ENCODE data around the gene CROCC.
A peak's percentile ranks its signal among the peaks of the same experiment; 100 is the strongest.
"Not testable (repeated sequence)": the region's sequence is repeated elsewhere in the genome, so short reads cannot be mapped to it uniquely, and the experiment has no call there.

Gene CROCC

DNA sequence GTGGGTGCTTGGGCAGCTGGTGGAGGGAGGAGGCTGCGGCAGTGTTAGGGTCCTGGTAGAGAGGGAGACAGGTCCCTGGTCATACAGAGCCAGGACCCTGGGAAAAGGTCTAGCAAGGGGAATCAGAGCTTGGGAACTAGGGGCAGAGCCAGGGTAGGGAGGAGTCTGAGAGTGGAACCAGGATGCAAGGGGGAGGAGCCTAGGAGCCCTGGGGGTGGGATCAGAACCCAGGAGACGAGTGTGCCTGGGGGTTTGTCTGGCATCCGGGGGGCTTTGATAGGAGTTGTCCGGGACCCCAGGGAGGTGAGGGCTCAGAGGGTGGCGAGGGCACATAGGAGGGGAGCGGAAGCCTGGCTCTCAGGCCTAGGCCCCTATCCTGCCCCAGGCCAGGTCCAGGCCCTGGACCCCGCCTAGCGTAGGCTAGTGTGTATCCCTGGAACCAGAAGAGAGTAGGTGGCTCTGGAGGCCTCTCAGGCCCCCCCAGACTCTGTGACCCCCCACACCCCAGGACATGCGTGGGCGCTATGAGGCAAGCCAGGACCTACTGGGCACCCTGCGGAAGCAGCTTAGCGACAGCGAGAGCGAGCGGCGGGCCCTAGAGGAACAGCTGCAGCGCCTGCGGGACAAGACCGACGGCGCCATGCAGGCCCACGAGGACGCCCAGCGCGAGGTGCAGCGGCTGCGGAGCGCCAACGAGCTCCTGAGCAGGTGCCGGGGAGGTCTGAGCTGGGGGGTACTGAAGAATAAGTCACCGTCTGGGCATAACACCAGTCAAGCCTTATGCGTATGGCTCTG lies 17.9 kb downstream of the CROCC start:
- not testable (repeated sequence) for DNase-seq

DNA sequence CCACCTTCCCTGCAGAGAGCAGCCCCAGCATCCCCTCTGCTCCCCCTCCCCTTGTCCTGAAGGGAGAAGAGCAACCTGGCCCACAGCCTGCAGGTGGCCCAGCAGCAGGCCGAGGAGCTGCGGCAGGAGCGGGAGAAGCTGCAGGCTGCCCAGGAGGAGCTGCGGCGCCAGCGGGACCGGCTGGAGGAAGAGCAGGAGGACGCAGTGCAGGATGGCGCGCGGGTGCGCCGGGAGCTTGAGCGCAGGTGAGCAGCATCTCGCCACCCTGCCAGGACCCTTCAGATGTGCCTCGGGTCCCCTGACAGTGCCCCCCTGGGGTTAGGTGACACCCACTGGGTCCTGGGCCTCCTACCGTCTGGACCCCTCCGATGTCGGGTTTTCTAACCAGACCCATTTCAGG lies 22.3 kb downstream of the CROCC start:
- DNase-seq = no peak

- not testable (repeated sequence) for DNase-seq
Observed at GRCh38 chr1:16945512-16945911, 23.8 kb downstream of the CROCC start.

- DNase-seq = not testable (repeated sequence)
Observed at GRCh38 chr1:16946185-16946584, 24.5 kb downstream of the CROCC start.

- no peak for DNase-seq
Observed at GRCh38 chr1:16946646-16947045, 24.9 kb downstream of the CROCC start.

- peak; percentile 82 for DNase-seq
Observed at GRCh38 chr1:16948282-16948891, 26.7 kb downstream of the CROCC start.

- not testable (repeated sequence) for DNase-seq
Observed at GRCh38 chr1:16949026-16949425, 27.3 kb downstream of the CROCC start.

GRCh38 chr1:16952376-16952775 lies 30.6 kb downstream of the CROCC start:
- not testable (repeated sequence) for DNase-seq

GRCh38 chr1:16954579-16954978 lies 32.8 kb downstream of the CROCC start:
- no peak for DNase-seq

DNA sequence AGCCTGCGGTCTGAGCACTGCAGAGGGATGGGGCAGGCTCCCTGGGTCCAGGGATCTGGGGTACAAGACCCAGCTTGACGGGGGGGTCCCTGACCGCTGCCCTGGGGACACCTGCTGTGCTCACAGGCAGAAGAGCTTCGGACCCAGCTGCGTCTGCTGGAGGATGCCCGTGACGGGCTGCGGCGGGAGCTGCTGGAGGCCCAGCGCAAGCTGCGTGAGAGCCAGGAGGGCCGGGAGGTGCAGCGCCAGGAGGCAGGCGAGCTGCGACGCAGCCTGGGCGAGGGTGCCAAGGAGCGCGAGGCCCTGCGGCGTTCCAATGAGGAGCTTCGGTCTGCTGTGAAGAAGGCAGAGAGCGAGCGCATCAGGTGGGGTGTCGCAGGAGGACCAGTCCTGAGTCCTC lies 33.5 kb downstream of the CROCC start:
- no peak for DNase-seq

DNA sequence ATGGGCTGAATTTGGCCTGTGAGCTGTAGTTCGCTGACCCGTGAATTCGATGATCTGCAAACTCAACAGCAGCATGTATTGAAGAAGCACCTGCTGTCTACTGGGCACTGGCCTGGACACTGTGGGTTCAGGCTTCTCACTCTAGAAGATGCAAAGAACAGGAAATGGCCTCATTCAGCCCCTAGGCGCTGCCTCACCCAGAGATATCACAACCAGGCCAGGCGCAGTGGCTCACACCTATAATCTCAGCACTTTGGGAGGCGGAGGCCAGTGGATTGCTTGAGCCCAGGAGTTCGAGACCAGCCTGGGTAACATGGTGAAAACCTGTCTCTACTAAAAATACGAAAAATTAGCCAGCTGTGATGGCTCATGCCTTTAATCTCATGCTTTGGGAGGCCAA lies 35.0 kb downstream of the CROCC start:
- no peak for DNase-seq

DNA sequence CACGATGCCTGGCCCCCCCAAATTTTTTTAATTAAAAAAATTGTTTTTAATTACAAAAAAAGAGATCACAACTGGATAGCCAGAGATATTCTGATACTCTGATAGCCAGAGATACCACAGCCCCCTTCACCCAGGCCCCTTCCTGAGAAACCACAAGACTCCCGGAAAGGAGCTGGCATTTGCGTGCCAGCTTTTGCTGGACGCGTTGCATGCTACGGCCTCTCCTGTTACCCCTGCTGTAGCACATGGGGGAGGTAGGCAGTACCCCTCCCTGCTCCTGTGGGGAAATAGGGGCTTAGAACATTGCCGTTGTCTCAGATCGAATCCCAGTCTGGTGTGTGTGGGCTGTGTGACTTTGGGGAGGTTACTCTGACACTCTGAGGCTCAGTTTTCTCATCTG lies 36.0 kb downstream of the CROCC start:
- no peak for DNase-seq

DNA sequence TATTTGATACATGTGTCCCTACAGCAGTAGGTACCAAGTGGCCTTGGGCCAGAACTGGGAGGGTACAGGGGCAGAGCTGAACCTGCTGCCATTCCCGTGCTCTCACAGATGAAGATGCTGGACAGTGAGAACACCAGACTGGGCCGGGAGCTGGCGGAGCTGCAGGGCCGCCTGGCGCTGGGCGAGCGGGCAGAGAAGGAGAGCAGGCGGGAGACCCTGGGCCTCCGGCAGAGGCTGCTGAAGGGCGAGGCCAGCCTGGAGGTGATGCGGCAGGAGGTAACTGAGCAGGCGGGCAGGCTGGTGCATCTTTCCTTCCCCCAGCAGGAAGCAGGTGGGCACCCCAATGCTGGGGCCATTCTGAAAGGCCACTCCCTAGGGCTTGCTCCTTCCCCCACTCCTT lies 36.7 kb downstream of the CROCC start:
- DNase-seq = no peak

- DNase-seq = peak; percentile 84
Observed at GRCh38 chr1:16960560-16961296, 39.0 kb downstream of the CROCC start.

GRCh38 chr1:16961297-16962133 lies 39.8 kb downstream of the CROCC start:
- no peak for DNase-seq

- not testable (repeated sequence) for DNase-seq
Observed at GRCh38 chr1:16964169-16964568, 42.4 kb downstream of the CROCC start.

DNA sequence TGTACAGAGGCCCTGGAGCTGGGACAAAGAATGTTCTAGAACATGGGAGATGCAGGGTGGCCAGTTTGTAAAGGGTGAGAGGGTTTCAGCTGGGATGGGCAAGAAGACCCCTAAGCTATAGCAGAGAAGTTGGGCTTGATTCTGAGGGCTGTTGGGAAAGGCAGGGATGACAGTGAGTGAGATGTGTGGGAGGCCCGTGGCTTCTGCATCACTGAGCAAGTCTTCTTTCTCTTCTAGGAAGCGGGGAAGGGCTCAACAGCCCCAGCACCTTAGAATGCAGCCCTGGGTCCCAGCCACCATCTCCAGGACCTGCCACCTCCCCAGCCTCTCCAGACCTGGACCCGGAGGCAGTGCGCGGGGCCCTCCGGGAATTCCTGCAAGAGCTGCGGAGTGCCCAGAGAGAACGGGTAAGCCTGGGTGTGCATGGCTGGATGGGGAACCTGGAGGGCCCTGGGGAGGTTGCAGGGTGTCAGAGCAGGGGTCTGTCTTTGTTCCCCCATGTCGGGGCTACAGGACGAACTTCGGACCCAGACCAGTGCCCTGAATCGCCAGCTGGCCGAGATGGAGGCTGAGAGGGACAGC lies 43.8 kb downstream of the CROCC start:
- DNase-seq = no peak

- no peak for DNase-seq
Observed at GRCh38 chr1:16966282-16966681, 44.6 kb downstream of the CROCC start.

DNA sequence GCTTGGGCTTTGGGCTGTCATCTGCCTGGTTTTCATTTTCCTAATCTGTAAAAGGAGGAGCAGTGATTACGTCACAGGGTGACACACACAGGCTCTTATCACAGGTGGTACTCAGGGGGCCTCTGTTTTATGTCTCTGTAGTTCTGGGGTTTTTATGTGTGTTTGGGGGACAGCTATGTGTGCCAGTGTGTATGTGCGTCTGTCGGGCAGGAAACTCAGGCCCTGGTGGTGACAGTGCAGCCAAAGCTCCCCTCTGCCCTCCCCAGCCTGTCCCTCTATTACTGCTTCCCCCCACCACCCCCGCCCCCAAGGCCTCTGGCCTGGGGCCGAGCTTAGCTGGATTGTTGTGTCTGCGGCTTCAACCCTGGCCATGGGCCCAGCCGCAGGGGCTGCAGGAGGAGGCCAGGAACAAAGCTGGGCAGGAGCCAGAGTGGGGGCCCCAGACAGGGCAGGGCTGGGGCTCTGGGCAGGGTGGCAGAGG lies 45.4 kb downstream of the CROCC start:
- DNase-seq = peak; percentile 12

- no peak for DNase-seq
Observed at GRCh38 chr1:16967962-16968361, 46.2 kb downstream of the CROCC start.

- DNase-seq = no peak
Observed at GRCh38 chr1:16968372-16968771, 46.6 kb downstream of the CROCC start.

GRCh38 chr1:16969057-16969611 lies 47.4 kb downstream of the CROCC start:
- DNase-seq = no peak

All from NCI-H69 (cell line).